Liver (tissue), 9 donors: ENCODE results near the gene CCDC178. TPM values are rescaled to one million over a fixed set of nuclear protein-coding genes. Genes with fewer than 3 reads are reported as not detected.

ENCODE experiments used
- DNase-seq: peaks from one replicate; pipeline ENCODE4 v3.0.0-alpha.2; 2017; ENCODE audit warnings: low spot score
- H3K27ac ChIP-seq, 2 donors: one replicate each; pipeline ENCODE4 v1.7.0; 2013; ENCODE audit warnings: inconsistent platforms in 2 of 2, low read length in 2 of 2, control low read depth in 1 of 2, low read depth in 1 of 2, mild to moderate bottlenecking in 1 of 2
- H3K27me3 ChIP-seq, 4 donors: one replicate each; pipeline versions ENCODE4 v1.6.1 to v1.7.0; 2013; ENCODE audit warnings: low read length in 3 of 4, inconsistent platforms in 1 of 4, mild to moderate bottlenecking in 1 of 4, moderate library complexity in 1 of 4; ENCODE audit not compliant: control insufficient read depth in 4 of 4, insufficient read depth in 4 of 4
- H3K36me3 ChIP-seq, 4 donors: one replicate each; pipeline versions ENCODE4 v1.6.1 to v1.7.0; 2013; ENCODE audit warnings: low read length in 3 of 4, mild to moderate bottlenecking in 3 of 4, low read depth in 1 of 4, moderate library complexity in 1 of 4; ENCODE audit not compliant: control insufficient read depth in 4 of 4, insufficient read depth in 3 of 4
- H3K4me1 ChIP-seq, 4 donors: one replicate each; pipeline versions ENCODE4 v1.6.1 to v1.7.0; 2013; ENCODE audit warnings: low read length in 3 of 4, mild to moderate bottlenecking in 3 of 4, moderate library complexity in 1 of 4; ENCODE audit not compliant: control insufficient read depth in 4 of 4, insufficient read depth in 4 of 4
- H3K4me3 ChIP-seq, 3 donors: one replicate each; pipeline versions ENCODE4 v1.6.1 to v1.7.0; 2013; ENCODE audit warnings: low read length in 3 of 3, control low read depth in 1 of 3, low read depth in 1 of 3, mild to moderate bottlenecking in 1 of 3
- H3K9ac ChIP-seq, 2 donors: one replicate each; pipeline ENCODE4 v1.7.0; 2013; ENCODE audit warnings: low read length in 2 of 2, mild to moderate bottlenecking in 2 of 2, moderate library complexity in 2 of 2, control low read depth in 1 of 2, low read depth in 1 of 2
- H3K9me3 ChIP-seq, 4 donors: one replicate each; pipeline versions ENCODE4 v1.6.1 to v1.7.0; 2013; ENCODE audit warnings: low read length in 3 of 4; ENCODE audit not compliant: control insufficient read depth in 4 of 4
- ATF3 ChIP-seq: IDR thresholded peaks from 2 replicates; pipeline ENCODE4 v1.6.1; 2016; ENCODE audit warnings: antibody characterized with exemption
- CTCF ChIP-seq: fragments of 150-350 bp; IDR thresholded peaks from 2 replicates; pipeline ENCODE4 v1.5.1; 2017; ENCODE audit warnings: improper control_type of control experiment, low read depth, low read length; ENCODE audit not compliant: missing input control
- EGR1 ChIP-seq, 2 donors: IDR thresholded peaks; 2 replicates each; pipeline ENCODE4 v1.6.1; 2016 to 2018; ENCODE audit warnings: antibody characterized with exemption in 2 of 2, low read depth in 2 of 2
- FOXA1 ChIP-seq: IDR thresholded peaks from 2 replicates; pipeline ENCODE4 v1.6.1; 2016; ENCODE audit warnings: antibody characterized with exemption
- FOXA2 ChIP-seq: IDR thresholded peaks from 2 replicates; pipeline ENCODE4 v1.6.1; 2016; ENCODE audit warnings: antibody characterized with exemption
- GABPA ChIP-seq, 2 donors: IDR thresholded peaks in 1 of 2; conservative IDR thresholded peaks in 1 of 2; 2 replicates each; pipeline ENCODE4 v1.6.1; 2016; ENCODE audit warnings: antibody characterized with exemption in 2 of 2, mild to moderate bottlenecking in 1 of 2, moderate library complexity in 1 of 2
- HNF4A ChIP-seq, 2 donors: conservative IDR thresholded peaks; 2 replicates each; pipeline ENCODE4 v1.6.1; 2016; ENCODE audit warnings: antibody characterized with exemption in 2 of 2, mild to moderate bottlenecking in 2 of 2
- HNF4G ChIP-seq: IDR thresholded peaks from 2 replicates; pipeline ENCODE4 v1.6.1; 2016; ENCODE audit warnings: antibody characterized with exemption
- JUND ChIP-seq, 2 donors: IDR thresholded peaks; 2 replicates each; pipeline ENCODE4 v1.6.1; 2016; ENCODE audit warnings: antibody characterized with exemption in 2 of 2
- MAX ChIP-seq: IDR thresholded peaks from 2 replicates; pipeline ENCODE4 v1.6.1; 2016; ENCODE audit warnings: antibody characterized with exemption
- NR2F2 ChIP-seq: IDR thresholded peaks from 2 replicates; pipeline ENCODE4 v1.6.1; 2016; ENCODE audit warnings: antibody characterized with exemption
- RAD21 ChIP-seq, 2 donors: IDR thresholded peaks; 2 replicates each; pipeline ENCODE4 v1.6.1; 2016; ENCODE audit warnings: antibody characterized with exemption in 2 of 2, mild to moderate bottlenecking in 2 of 2
- REST ChIP-seq: IDR thresholded peaks from 2 replicates; pipeline ENCODE4 v1.6.1; 2016; ENCODE audit warnings: antibody characterized with exemption, mild to moderate bottlenecking
- RXRA ChIP-seq, 2 donors: IDR thresholded peaks; 2 replicates each; pipeline ENCODE4 v1.6.1; 2017 to 2018; ENCODE audit warnings: antibody characterized with exemption in 2 of 2, mild to moderate bottlenecking in 1 of 2
- SP1 ChIP-seq: IDR thresholded peaks from 2 replicates; pipeline ENCODE4 v1.6.1; 2018; ENCODE audit warnings: antibody characterized with exemption, mild to moderate bottlenecking
- TAF1 ChIP-seq: conservative IDR thresholded peaks from 2 replicates; pipeline ENCODE4 v1.6.1; 2016; ENCODE audit warnings: antibody characterized with exemption, mild to moderate bottlenecking
- YY1 ChIP-seq: IDR thresholded peaks from 2 replicates; pipeline ENCODE4 v1.6.1; 2016; ENCODE audit warnings: antibody characterized with exemption, mild to moderate bottlenecking
- ZBTB33 ChIP-seq: IDR thresholded peaks from 2 replicates; pipeline ENCODE4 v1.6.1; 2016; ENCODE audit warnings: antibody characterized with exemption
- WGBS: extraction: QIAGEN DNeasy Blood & Tissue Kit; methylation state at CpG from one replicate; pipeline ENCODE4 v1.1.7; 2013; 5-methylcytosine and 5-hydroxymethylcytosine counted together
- polyA plus RNA-seq, 2 donors: library from polyadenylated mRNA; stranded (reverse) in 1 of 2; unstranded in 1 of 2; fragments of 200-250 nt in 1 of 2; fragments of >200 nt in 1 of 2; fragmentation: Nextera tagmentation in 1 of 2; extraction: Ambion mirVana in 1 of 2; gene quantifications; one replicate each; pipeline versions ENCODE4 v1.2.1 to v1.2.3, GENCODE V29; 2013 to 2015
- total RNA-seq, 2 donors: library from RNA; depleted of rRNA; stranded (reverse); fragments of >200 nt; gene quantifications; one replicate each; pipeline ENCODE4 v1.2.3, GENCODE V29; 2014
- donor health status: healthy.
- donor health status: healthy.
- donor health status: healthy.
- donor health status: healthy.
- donor health status: healthy.

Gene CCDC178
- total and polyA plus RNA-seq, 4 donors = not detected

- no peak overlapping the region for H3K4me3 ChIP-seq
- H3K36me3 ChIP-seq = no peaks in the 10 kb centered on the region
- DNase-seq = no peak
- no peaks in the 10 kb centered on the region for H3K9me3 ChIP-seq
- no peaks in the 10 kb centered on the region for H3K4me1 ChIP-seq
- no peak overlapping the region for H3K27ac ChIP-seq
- TF ChIP-seq FOXA2 = no peak
- TF ChIP-seq GABPA (IDR thresholded peaks at IDR 0.05 in 1 of 2, conservative IDR thresholded peaks at IDR 0.05 in 1 of 2) = no peak
- no peak for TF ChIP-seq SP1
- no peak for TF ChIP-seq REST
- no peak for TF ChIP-seq MAX
- TF ChIP-seq RAD21 (IDR thresholded peaks at IDR 0.05) = no peak
- TF ChIP-seq ATF3 = no peak
- no peak for TF ChIP-seq ZBTB33
- no peak for TF ChIP-seq TAF1
- no peak for TF ChIP-seq EGR1 (IDR thresholded peaks at IDR 0.05; ENCODE audit: low read depth in 2 of 2)
- TF ChIP-seq HNF4A (conservative IDR thresholded peaks at IDR 0.05) = no peak
- no peak for TF ChIP-seq YY1
- no peak for TF ChIP-seq NR2F2
- no peak for TF ChIP-seq CTCF
- no peak for TF ChIP-seq RXRA (IDR thresholded peaks at IDR 0.05)
- no peak for TF ChIP-seq JUND (IDR thresholded peaks at IDR 0.05)
- no peak for TF ChIP-seq FOXA1
- no peak for TF ChIP-seq HNF4G
- H3K27me3 ChIP-seq = peaks cover 0 to 2% (median 0%) of the 10 kb centered on the region in 4 donors
- H3K9ac ChIP-seq = no peak overlapping the region
- WGBS = 66% methylated on average over 2 of the region's 2 CpGs
Measured at GRCh38 chr18:33181016-33181415, 259.5 kb downstream of the CCDC178 start.
